Activated CD8-positive, alpha-beta T cell treated with anti-CD3 and anti-CD28 coated beads for 36 hours (primary cell): Measurements from ENCODE around the gene SHISAL2A. TPM values are rescaled to one million over a fixed set of nuclear protein-coding genes. Genes with fewer than 3 reads are reported as not detected.
A peak's percentile ranks its signal among the peaks of the same experiment; 100 is the strongest.

Experiments
- ATAC-seq: fragments of 200-7000 bp; cut with Tn5 transposase; one replicate; pipeline ENCODE4 v1.10.0; 2021; ENCODE audit warnings: mild to moderate bottlenecking, moderate library complexity
- CTCF ChIA-PET: fragments of 350-600 bp; sonication (Branson Sonifier 250); formaldehyde crosslinking; loops from one replicate; lab custom pipeline; 2021; ENCODE audit warnings: antibody characterized with exemption; lab: Charles Lee
- POLR2A ChIA-PET: fragments of 350-600 bp; sonication (Branson Sonifier 250); formaldehyde crosslinking; loops from one replicate; lab custom pipeline; 2021; ENCODE audit warnings: antibody characterized with exemption; lab: Charles Lee
- DNase-seq: peaks from one replicate; pipeline ENCODE4 v3.0.0-alpha.2; 2020
- H3K27ac Mint-ChIP-seq: one replicate; pipeline ENCODE4 v1.8.0; 2021; ENCODE audit warnings: mild to moderate bottlenecking, mixed read lengths
- H3K27me3 Mint-ChIP-seq: one replicate; pipeline ENCODE4 v1.8.0; 2021; ENCODE audit warnings: mixed read lengths
- H3K36me3 Mint-ChIP-seq: one replicate; pipeline ENCODE4 v1.8.0; 2021; ENCODE audit warnings: low read depth, mixed read lengths
- H3K4me1 Mint-ChIP-seq: one replicate; pipeline ENCODE4 v1.8.0; 2021; ENCODE audit warnings: low read depth, mixed read lengths
- H3K4me3 Mint-ChIP-seq: one replicate; pipeline ENCODE4 v1.8.0; 2021; ENCODE audit warnings: mild to moderate bottlenecking, moderate library complexity, mixed read lengths
- H3K9me3 Mint-ChIP-seq: one replicate; pipeline ENCODE4 v1.8.0; 2021; ENCODE audit warnings: mixed read lengths
- intact Hi-C: fragments of 100-400 bp; cut with micrococcal nuclease; formaldehyde crosslinking; loops from one replicate; pipeline ENCODE4 v1.10.0; 2022
- total RNA-seq, 2 experiments: library from RNA; stranded (reverse); gene quantifications; one replicate each; pipeline ENCODE4 v1.2.3, GENCODE V29; 2021
- TF ChIP-seq, protein P1 (sequence below): fragments of 200-600 bp; IDR thresholded peaks from one replicate; pipeline ENCODE4 v1.8.0; 2022; ENCODE audit warnings: antibody characterized with exemption, mild to moderate bottlenecking

Gene SHISAL2A
- total RNA-seq, 2 experiments from 2014 or later = 14.6 to 16.2 TPM

DNA sequence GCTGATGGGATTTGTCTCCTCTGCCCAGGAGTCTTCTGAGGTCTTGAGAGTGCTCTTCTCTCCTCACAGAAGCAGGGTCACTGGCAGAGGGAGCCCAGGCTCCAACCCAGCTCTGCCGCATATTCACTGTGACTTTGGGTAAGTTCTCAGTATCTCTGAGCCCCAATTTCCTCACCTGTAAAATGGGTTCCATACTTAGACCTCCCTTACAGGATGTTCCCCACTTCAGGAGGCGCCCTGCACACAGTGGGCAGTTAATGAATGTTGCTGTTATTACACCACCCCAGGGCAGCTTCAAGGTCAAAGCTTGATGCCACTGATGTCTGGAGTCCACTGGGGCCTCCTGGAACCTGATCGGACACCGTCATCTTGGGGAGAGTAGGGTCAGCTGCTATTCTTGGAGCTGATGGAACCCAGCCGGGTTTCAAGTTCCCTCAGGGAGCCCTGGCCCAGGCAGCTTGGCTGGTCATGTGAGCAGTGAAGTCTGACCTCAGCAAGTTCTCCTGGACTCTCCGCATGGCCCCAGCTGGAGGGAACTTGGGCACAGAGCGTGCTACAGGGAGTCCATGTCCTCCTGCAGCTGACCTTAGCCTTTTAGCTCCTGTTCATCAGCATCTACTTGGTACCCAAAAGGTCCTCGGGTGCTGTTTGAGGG lies 43.4 kb downstream of the SHISAL2A start:
- no peaks in the 10 kb centered on the region for H3K9me3 Mint-ChIP-seq
- no peak overlapping the region for H3K4me3 Mint-ChIP-seq
- ChIA-PET POLR2A (interaction anchor here (1.2 kb wide), 1 partner anchor 179 kb away, joined by 3 read pairs; no protein-coding TSS in a partner anchor), CTCF (interaction anchor here (1.0 to 1.6 kb wide), 2 partner anchors 10 kb away, joined by 3 to 9 read pairs; no protein-coding TSS in a partner anchor)
- no peak for DNase-seq
- no peak overlapping the region for H3K27ac Mint-ChIP-seq
- TF ChIP-seq, protein P1, sequence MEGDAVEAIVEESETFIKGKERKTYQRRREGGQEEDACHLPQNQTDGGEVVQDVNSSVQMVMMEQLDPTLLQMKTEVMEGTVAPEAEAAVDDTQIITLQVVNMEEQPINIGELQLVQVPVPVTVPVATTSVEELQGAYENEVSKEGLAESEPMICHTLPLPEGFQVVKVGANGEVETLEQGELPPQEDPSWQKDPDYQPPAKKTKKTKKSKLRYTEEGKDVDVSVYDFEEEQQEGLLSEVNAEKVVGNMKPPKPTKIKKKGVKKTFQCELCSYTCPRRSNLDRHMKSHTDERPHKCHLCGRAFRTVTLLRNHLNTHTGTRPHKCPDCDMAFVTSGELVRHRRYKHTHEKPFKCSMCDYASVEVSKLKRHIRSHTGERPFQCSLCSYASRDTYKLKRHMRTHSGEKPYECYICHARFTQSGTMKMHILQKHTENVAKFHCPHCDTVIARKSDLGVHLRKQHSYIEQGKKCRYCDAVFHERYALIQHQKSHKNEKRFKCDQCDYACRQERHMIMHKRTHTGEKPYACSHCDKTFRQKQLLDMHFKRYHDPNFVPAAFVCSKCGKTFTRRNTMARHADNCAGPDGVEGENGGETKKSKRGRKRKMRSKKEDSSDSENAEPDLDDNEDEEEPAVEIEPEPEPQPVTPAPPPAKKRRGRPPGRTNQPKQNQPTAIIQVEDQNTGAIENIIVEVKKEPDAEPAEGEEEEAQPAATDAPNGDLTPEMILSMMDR = no peak
- no peaks in the 10 kb centered on the region for H3K27me3 Mint-ChIP-seq
- peaks cover 7% of the 10 kb centered on the region for H3K4me1 Mint-ChIP-seq
- ATAC-seq = no peak
- intact Hi-C loops = no loop called here
- H3K36me3 Mint-ChIP-seq = no peaks in the 10 kb centered on the region

DNA sequence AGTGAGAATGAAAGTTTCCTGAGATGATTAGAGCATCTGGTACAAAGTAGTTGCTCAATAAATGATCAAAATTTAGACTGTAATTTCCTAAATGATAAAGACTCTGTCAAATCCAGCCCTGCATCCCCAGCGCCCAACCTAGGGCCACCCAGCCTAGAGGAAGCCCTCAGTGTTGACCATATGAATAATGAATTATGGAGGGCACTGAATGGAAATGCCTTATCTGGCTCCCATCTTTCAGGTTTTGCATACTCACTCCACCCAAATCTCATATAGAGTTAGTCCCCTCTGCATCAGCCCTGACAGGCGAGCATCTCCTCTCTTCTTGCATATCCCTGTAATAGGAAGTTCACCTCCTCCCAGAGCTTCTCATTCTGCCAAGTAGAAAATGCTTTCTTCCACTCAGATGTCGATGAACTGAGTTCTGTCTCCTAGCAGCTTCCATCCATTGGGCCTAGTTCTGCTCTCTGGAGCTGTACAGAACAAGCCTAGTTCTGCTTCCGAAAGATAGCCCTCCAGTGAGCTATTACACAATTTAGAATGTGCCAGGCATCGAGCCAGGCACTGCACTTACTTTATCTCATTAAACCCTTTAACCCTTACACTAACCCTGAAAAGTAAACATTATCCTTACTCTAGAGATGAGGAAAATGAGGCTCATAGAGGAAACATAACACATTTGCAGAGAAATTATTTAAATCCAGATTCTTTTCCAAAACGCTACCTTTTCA lies 44.3 kb downstream of the SHISAL2A start:
- DNase-seq = no peak
- intact Hi-C loops = no loop called here
- CTCF ChIA-PET = interaction anchor here (1.0 to 1.6 kb wide), 2 partner anchors 9 to 10 kb away, joined by 3 to 9 read pairs; no protein-coding TSS in a partner anchor
- no peaks in the 10 kb centered on the region for H3K9me3 Mint-ChIP-seq
- peaks cover 7% of the 10 kb centered on the region for H3K4me1 Mint-ChIP-seq
- TF ChIP-seq, protein P1 = no peak
- no peaks in the 10 kb centered on the region for H3K27me3 Mint-ChIP-seq
- peak overlapping the region; percentile 2 for H3K27ac Mint-ChIP-seq
- H3K4me3 Mint-ChIP-seq = no peak overlapping the region
- H3K36me3 Mint-ChIP-seq = no peaks in the 10 kb centered on the region
- POLR2A ChIA-PET = no interaction called here
- no peak for ATAC-seq

DNA sequence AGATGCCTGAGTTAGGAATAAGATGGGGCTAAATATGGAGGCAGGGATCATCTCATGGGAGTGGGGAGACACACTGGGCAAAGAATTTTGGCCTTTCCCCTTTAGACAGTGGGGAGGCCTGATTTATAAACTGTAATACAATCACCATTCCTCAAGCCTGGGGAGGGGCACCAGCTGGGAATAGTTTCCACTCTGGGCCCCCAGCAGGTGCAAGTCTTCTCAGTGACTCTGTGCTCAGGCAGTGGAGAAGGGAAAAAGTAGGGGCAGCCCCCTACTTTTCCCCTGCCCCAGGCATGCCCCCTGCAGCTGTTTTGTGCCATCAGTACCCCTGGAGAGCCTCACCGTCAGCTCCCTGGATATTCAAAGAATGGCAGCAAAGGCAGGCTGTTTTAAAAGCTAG lies 46.1 kb downstream of the SHISAL2A start:
- DNase-seq = no peak
- H3K27ac Mint-ChIP-seq = no peak overlapping the region
- peaks cover 7% of the 10 kb centered on the region for H3K36me3 Mint-ChIP-seq
- intact Hi-C loops = no loop called here
- H3K9me3 Mint-ChIP-seq = no peaks in the 10 kb centered on the region
- ChIA-PET POLR2A (interaction anchor here (0.6 to 0.7 kb wide), 2 partner anchors 275 to 1454 kb away, joined by 3 read pairs; no protein-coding TSS in a partner anchor), CTCF (no interaction called here)
- TF ChIP-seq, protein P1 = no peak
- ATAC-seq = no peak
- no peak overlapping the region for H3K4me3 Mint-ChIP-seq
- no peaks in the 10 kb centered on the region for H3K27me3 Mint-ChIP-seq
- H3K4me1 Mint-ChIP-seq = peaks cover 7% of the 10 kb centered on the region

DNA sequence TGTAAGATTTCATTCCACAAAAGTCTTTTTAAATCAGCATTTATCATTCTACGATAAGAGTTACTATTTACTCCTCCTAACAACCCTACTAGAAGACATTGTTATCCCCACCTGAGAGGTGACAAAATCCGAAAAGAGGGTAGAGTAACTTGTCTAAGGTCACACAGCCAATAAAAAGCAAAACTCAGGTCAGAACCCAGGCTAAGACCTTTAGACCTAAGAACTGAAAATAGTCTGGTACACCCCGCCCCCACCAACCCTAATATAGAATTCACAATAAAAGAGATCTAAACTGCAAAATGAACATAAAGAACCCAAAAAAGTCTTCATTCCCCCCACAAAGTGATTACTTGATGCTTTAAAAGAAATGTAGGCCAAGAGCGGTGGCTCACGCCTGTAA lies 46.5 kb downstream of the SHISAL2A start:
- CTCF ChIA-PET = no interaction called here
- ATAC-seq = no peak

More for the DNA sequence above, 46.5 kb downstream of the SHISAL2A start:
- intact Hi-C loops = no loop called here
- Mint-ChIP-seq H3K9me3 (no peaks in the 10 kb centered on the region), H3K4me3 (no peak overlapping the region), H3K27ac (no peak overlapping the region), H3K36me3 (peaks cover 7% of the 10 kb centered on the region), H3K27me3 (no peaks in the 10 kb centered on the region), H3K4me1 (peaks cover 7% of the 10 kb centered on the region)
- TF ChIP-seq, protein P1 = no peak
- no peak for DNase-seq
- POLR2A ChIA-PET = no interaction called here
